Measurements from ENCODE around the gene KY. TPM values are rescaled to one million over a fixed set of nuclear protein-coding genes. Genes with fewer than 3 reads are reported as not detected.

KY gene
- total RNA-seq, 2 experiments from 2014 or later, result not detected

DNA sequence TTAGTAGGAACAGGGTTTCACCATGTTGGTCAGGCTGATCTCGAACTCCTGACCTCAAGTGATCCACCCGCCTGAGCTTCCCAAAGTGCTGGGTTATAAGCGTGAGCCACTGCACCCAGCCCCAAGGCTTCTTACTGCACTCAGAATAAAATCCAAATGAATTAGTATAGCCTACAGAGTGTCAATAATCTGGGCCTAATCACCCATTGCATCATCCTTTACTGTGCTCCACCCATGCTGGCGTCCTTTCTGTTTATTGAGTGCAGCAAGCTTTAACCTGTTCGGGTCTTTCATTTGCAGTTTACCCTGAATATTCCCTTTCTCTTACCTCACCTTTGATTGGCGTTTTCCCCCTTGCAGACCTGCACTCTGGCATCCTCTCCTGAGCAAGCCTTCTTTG is 87.2 kb downstream of the KY start:
- no peak for ATAC-seq (ENCODE audit: poor library complexity)
- Histone ChIP-seq H3K9me3 (ENCODE audit: control insufficient read depth in 1 of 2, insufficient read depth in 1 of 2, low read length in 2 of 2) (peaks cover 0 to 4% of the 10 kb centered on the region in 2 experiments), H3K27ac (ENCODE audit: low read depth in 1 of 2, low read length in 2 of 2) (no peak overlapping the region), H3K4me1 (ENCODE audit: insufficient read depth, low read length) (no peaks in the 10 kb centered on the region), H3K27me3 (ENCODE audit: control insufficient read depth in 1 of 2, insufficient read depth in 2 of 2, low read length in 2 of 2) (no peaks in the 10 kb centered on the region), H3K4me3 (ENCODE audit: low read length) (no peak overlapping the region), H3K36me3 (ENCODE audit: insufficient read depth, low read length) (peaks cover 20% of the 10 kb centered on the region)
- intact Hi-C loops (cut with DNase I, micrococcal nuclease), result no loop called here
- no peak for DNase-seq
- Mint-ChIP-seq H3K27me3 (no peaks in the 10 kb centered on the region), H3K4me1 (ENCODE audit: low read depth) (no peaks in the 10 kb centered on the region), H3K27ac (no peak overlapping the region), H3K9me3 (no peaks in the 10 kb centered on the region), H3K4me3 (no peak overlapping the region), H3K36me3 (ENCODE audit: low read depth) (peaks cover 50% of the 10 kb centered on the region)
- ChIA-PET POLR2A (no interaction called here), CTCF (no interaction called here)
- TF ChIP-seq, protein P1, sequence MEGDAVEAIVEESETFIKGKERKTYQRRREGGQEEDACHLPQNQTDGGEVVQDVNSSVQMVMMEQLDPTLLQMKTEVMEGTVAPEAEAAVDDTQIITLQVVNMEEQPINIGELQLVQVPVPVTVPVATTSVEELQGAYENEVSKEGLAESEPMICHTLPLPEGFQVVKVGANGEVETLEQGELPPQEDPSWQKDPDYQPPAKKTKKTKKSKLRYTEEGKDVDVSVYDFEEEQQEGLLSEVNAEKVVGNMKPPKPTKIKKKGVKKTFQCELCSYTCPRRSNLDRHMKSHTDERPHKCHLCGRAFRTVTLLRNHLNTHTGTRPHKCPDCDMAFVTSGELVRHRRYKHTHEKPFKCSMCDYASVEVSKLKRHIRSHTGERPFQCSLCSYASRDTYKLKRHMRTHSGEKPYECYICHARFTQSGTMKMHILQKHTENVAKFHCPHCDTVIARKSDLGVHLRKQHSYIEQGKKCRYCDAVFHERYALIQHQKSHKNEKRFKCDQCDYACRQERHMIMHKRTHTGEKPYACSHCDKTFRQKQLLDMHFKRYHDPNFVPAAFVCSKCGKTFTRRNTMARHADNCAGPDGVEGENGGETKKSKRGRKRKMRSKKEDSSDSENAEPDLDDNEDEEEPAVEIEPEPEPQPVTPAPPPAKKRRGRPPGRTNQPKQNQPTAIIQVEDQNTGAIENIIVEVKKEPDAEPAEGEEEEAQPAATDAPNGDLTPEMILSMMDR (IDR thresholded peaks at IDR 0.05), result no peak

DNA sequence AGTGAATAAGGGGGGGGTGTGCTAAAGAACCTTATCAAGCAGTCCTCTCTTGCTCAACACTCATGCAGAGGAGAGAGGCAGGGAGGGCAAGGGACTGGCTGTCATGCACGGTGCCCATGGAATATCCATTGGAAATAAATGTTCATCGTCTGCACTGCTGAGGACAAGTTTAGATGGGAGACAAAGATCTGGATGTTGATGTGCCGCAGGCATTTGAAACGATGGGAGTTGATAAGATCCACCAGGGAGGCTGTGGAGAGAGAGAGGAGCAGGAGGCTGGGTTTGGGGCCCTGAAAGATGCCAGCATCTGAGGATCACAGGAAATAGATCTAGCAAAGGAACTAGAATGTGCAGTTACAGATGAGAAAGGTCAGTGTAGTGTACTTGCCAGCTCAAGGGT is 88.8 kb downstream of the KY start:
- no peak for ATAC-seq (ENCODE audit: poor library complexity)
- Histone ChIP-seq H3K27ac (ENCODE audit: low read depth in 1 of 2, low read length in 2 of 2) (no peak overlapping the region), H3K36me3 (ENCODE audit: insufficient read depth, low read length) (peaks cover 24% of the 10 kb centered on the region), H3K4me3 (ENCODE audit: low read length) (no peak overlapping the region), H3K9me3 (ENCODE audit: control insufficient read depth in 1 of 2, insufficient read depth in 1 of 2, low read length in 2 of 2) (no peaks in the 10 kb centered on the region), H3K4me1 (ENCODE audit: insufficient read depth, low read length) (no peaks in the 10 kb centered on the region), H3K27me3 (ENCODE audit: control insufficient read depth in 1 of 2, insufficient read depth in 2 of 2, low read length in 2 of 2) (no peaks in the 10 kb centered on the region)
- H3K4me3 Mint-ChIP-seq, result no peak overlapping the region
- peaks cover 63% of the 10 kb centered on the region for H3K36me3 Mint-ChIP-seq (ENCODE audit: low read depth)
- TF ChIP-seq, protein P1 (IDR thresholded peaks at IDR 0.05), result no peak
- intact Hi-C loops (cut with DNase I, micrococcal nuclease), result no loop called here
- no peaks in the 10 kb centered on the region for H3K4me1 Mint-ChIP-seq (ENCODE audit: low read depth)
- ChIA-PET POLR2A (no interaction called here), CTCF (no interaction called here)
- H3K27ac Mint-ChIP-seq, result no peak overlapping the region
- DNase-seq, result no peak
- no peaks in the 10 kb centered on the region for H3K9me3 Mint-ChIP-seq
- no peaks in the 10 kb centered on the region for H3K27me3 Mint-ChIP-seq

DNA sequence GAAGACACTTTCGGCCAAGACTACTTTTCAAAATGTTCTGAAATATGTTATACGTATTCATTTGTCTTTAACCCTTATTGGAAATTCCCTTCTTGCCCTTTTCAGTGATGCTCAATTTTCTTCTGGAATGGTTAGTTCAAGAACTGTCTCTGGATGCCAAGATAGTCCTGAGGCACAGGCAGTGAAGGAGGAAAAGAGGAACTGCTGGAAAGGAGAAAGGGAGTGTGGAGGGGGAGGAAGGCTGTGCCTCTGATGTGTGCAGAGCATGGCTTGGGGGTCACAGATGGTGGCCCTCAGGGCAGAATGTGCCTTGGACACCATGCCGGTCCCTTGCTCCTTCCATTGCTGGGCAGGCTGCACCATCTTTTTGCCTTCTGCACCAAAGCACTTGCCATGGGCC is 91.2 kb downstream of the KY start:
- H3K27me3 Mint-ChIP-seq, result no peaks in the 10 kb centered on the region
- DNase-seq, result no peak
- Histone ChIP-seq H3K9me3 (ENCODE audit: control insufficient read depth in 1 of 2, insufficient read depth in 1 of 2, low read length in 2 of 2) (no peaks in the 10 kb centered on the region), H3K27me3 (ENCODE audit: control insufficient read depth in 1 of 2, insufficient read depth in 2 of 2, low read length in 2 of 2) (no peaks in the 10 kb centered on the region), H3K4me3 (ENCODE audit: low read length) (no peak overlapping the region), H3K4me1 (ENCODE audit: insufficient read depth, low read length) (no peaks in the 10 kb centered on the region), H3K27ac (ENCODE audit: low read depth in 1 of 2, low read length in 2 of 2) (no peak overlapping the region), H3K36me3 (ENCODE audit: insufficient read depth, low read length) (peaks cover 26% of the 10 kb centered on the region)
- ChIA-PET POLR2A (no interaction called here), CTCF (no interaction called here)
- H3K4me1 Mint-ChIP-seq (ENCODE audit: low read depth), result no peaks in the 10 kb centered on the region
- ATAC-seq (ENCODE audit: poor library complexity), result no peak
- H3K9me3 Mint-ChIP-seq, result no peaks in the 10 kb centered on the region
- intact Hi-C loops (cut with DNase I, micrococcal nuclease), result no loop called here
- H3K27ac Mint-ChIP-seq, result no peak overlapping the region
- peaks cover 65% of the 10 kb centered on the region for H3K36me3 Mint-ChIP-seq (ENCODE audit: low read depth)
- no peak overlapping the region for H3K4me3 Mint-ChIP-seq
- TF ChIP-seq, protein P1 (IDR thresholded peaks at IDR 0.05), result no peak

Other genes starting within 250 kb of the KY start
- gene ANAPC13, start 165.0 kb downstream of the KY start, total RNA-seq, result 10 to 100 TPM; 12.9 to 16.8 TPM
- 10 to 100 TPM; 13.2 to 15.1 TPM for gene CEP63, start 165.0 kb downstream of the KY start, total RNA-seq
- gene EPHB1, start 144.2 kb upstream of the KY start, total RNA-seq, result under 1 TPM; 0.08 to 0.49 TPM

Measured in CD4-positive, alpha-beta T cell (primary cell).